B cell (primary cell): ENCODE data around the gene TMEM130. TPM values are rescaled to one million over a fixed set of nuclear protein-coding genes. Genes with fewer than 3 reads are reported as not detected.

Source experiments
- ATAC-seq: fragments of 200-7000 bp; cut with Tn5 transposase; one replicate; pipeline ENCODE4 v1.10.0; 2021; ENCODE audit warnings: low read depth, mild to moderate bottlenecking, moderate number of reproducible peaks, moderate library complexity
- CTCF ChIA-PET: fragments of 350-600 bp; sonication (Branson Sonifier 250); formaldehyde crosslinking; loops from one replicate; lab custom pipeline; 2021; ENCODE audit warnings: antibody characterized with exemption, inconsistent platforms; lab: Charles Lee
- POLR2A ChIA-PET: fragments of 350-600 bp; sonication (Branson Sonifier 250); formaldehyde crosslinking; loops from one replicate; lab custom pipeline; 2021; ENCODE audit warnings: antibody characterized with exemption; lab: Charles Lee
- DNase-seq: peaks from one replicate; pipeline ENCODE4 v3.0.0; 2013
- H2AFZ ChIP-seq: 2 replicates; pipeline ENCODE4 v1.6.1; 2012; ENCODE audit warnings: mild to moderate bottlenecking, low read depth, low read length; ENCODE audit not compliant: insufficient read depth, poor library complexity, severe bottlenecking
- H3K27ac ChIP-seq, 2 donors: 1 replicate in 1 of 2; 2 replicates in 1 of 2; pipeline ENCODE4 v1.5.1; 2012 to 2013; ENCODE audit warnings: low read length in 2 of 2, mild to moderate bottlenecking in 2 of 2, moderate library complexity in 1 of 2
- H3K27me3 ChIP-seq, 4 experiments: fragments of 200-600 bp in 1 of 4; sonication (generic) in 1 of 4; replicated peaks in 1 of 4; 1 replicate in 2 of 4; 2 replicates in 2 of 4; pipeline versions ENCODE4 v1.6.1 to v1.7.0; 2013 to 2016; ENCODE audit warnings: low read length in 3 of 4, mild to moderate bottlenecking in 2 of 4, mixed read lengths in 1 of 4, moderate library complexity in 1 of 4; ENCODE audit not compliant: insufficient read depth in 4 of 4, control insufficient read depth in 3 of 4; ENCODE audit errors: control extremely low read depth in 1 of 4
- H3K36me3 ChIP-seq, 2 experiments: replicated peaks in 1 of 2; 1 replicate in 1 of 2; 2 replicates in 1 of 2; pipeline versions ENCODE4 v1.6.1 to v1.7.1; 2013; ENCODE audit warnings: low read length in 1 of 2; ENCODE audit not compliant: insufficient read depth in 2 of 2, control insufficient read depth in 1 of 2; ENCODE audit errors: control extremely low read depth in 1 of 2, extremely low read depth in 1 of 2
- H3K4me1 ChIP-seq, 2 donors: fragments of 200-600 bp in 1 of 2; sonication (generic) in 1 of 2; 1 replicate in 1 of 2; 2 replicates in 1 of 2; pipeline versions ENCODE4 v1.5.1 to v1.6.1; 2013 to 2017; ENCODE audit warnings: low read length in 2 of 2; ENCODE audit not compliant: control insufficient read depth in 2 of 2, insufficient read depth in 2 of 2
- H3K4me2 ChIP-seq: replicated peaks from 2 replicates; pipeline ENCODE3; 2012; ENCODE audit warnings: mild to moderate bottlenecking, low read depth, low read length; ENCODE audit not compliant: poor library complexity, severe bottlenecking
- H3K4me3 ChIP-seq, 5 experiments: fragments of 200-600 bp in 1 of 5; sonication (generic) in 1 of 5; 1 replicate in 3 of 5; 2 replicates in 2 of 5; pipeline versions ENCODE4 v1.5.1 to v1.7.0; 2011 to 2016; ENCODE audit warnings: low read length in 4 of 5, mild to moderate bottlenecking in 4 of 5, low read depth in 2 of 5, control low read depth in 1 of 5, moderate library complexity in 1 of 5; ENCODE audit not compliant: insufficient read depth in 1 of 5; ENCODE audit errors: control extremely low read depth in 1 of 5, extremely low read depth in 1 of 5
- H3K79me2 ChIP-seq: fragments of 200-600 bp; sonication (generic); one replicate; pipeline ENCODE4 v1.6.0; 2016; ENCODE audit warnings: low read length; ENCODE audit not compliant: control insufficient read depth, insufficient read depth
- H3K9ac ChIP-seq: fragments of 200-600 bp; sonication (generic); 2 replicates; pipeline ENCODE4 v1.6.1; 2017; ENCODE audit warnings: mild to moderate bottlenecking, low read length, moderate library complexity
- H3K9me3 ChIP-seq, 3 donors: one replicate each; pipeline versions ENCODE4 v1.6.1 to v1.7.1; 2013; ENCODE audit warnings: low read length in 2 of 3; ENCODE audit not compliant: control insufficient read depth in 2 of 3, insufficient read depth in 1 of 3; ENCODE audit errors: control extremely low read depth in 1 of 3
- H4K20me1 ChIP-seq: 2 replicates; pipeline ENCODE4 v1.6.0; 2012; ENCODE audit warnings: mild to moderate bottlenecking, low read length; ENCODE audit not compliant: insufficient read depth, control insufficient read depth, poor library complexity, severe bottlenecking
- H3K27ac Mint-ChIP-seq: one replicate; pipeline ENCODE4 v1.8.0; 2021; ENCODE audit warnings: mixed read lengths
- H3K27me3 Mint-ChIP-seq: one replicate; pipeline ENCODE4 v1.8.0; 2021; ENCODE audit warnings: mixed read lengths
- H3K4me1 Mint-ChIP-seq: one replicate; pipeline ENCODE4 v1.8.0; 2021; ENCODE audit warnings: mixed read lengths
- H3K4me3 Mint-ChIP-seq: one replicate; pipeline ENCODE4 v1.8.0; 2021; ENCODE audit warnings: mixed read lengths
- H3K9me3 Mint-ChIP-seq: one replicate; pipeline ENCODE4 v1.8.0; 2022; ENCODE audit warnings: mixed read lengths; ENCODE audit not compliant: insufficient read depth
- EZH2 ChIP-seq: IDR thresholded peaks from 2 replicates; pipeline ENCODE4 v1.6.1; 2012; ENCODE audit warnings: borderline replicate concordance, low read depth, mild to moderate bottlenecking, moderate library complexity, low read length; ENCODE audit not compliant: insufficient read depth, poor library complexity, severe bottlenecking
- WGBS: methylation state at CpG from one replicate; pipeline ENCODE4 v1.1.5; 2013; ENCODE audit warnings: missing lambda C conversion rate; ENCODE audit not compliant: insufficient coverage; 5-methylcytosine and 5-hydroxymethylcytosine counted together
- intact Hi-C: fragments of 100-400 bp; cut with micrococcal nuclease; formaldehyde crosslinking; loops from one replicate; pipeline ENCODE4 v1.10.0; 2022
- polyA plus RNA-seq: library from polyadenylated mRNA; depleted of rRNA; stranded (reverse); fragments of >200 nt; gene quantifications from 2 replicates; pipeline ENCODE4 v1.2.3, GENCODE V29; 2012
- total RNA-seq, 2 donors: library from RNA; stranded (reverse); fragments of 120-200 nt in 1 of 2; gene quantifications; 1 replicate in 1 of 2; 2 replicates in 1 of 2; pipeline versions ENCODE4 v1.2.3 to v1.2.4, GENCODE V29; 2013 to 2022
- TF ChIP-seq, protein P1 (sequence below): fragments of 200-600 bp; IDR thresholded peaks from one replicate; pipeline ENCODE4 v1.8.0; 2022; ENCODE audit warnings: antibody characterized with exemption, mild to moderate bottlenecking

TMEM130 gene
- total and polyA plus RNA-seq, 2 donors (not counting 1 experiment from before 2014, with no cell fraction given): 0.20 TPM; not detected in 1

DNA sequence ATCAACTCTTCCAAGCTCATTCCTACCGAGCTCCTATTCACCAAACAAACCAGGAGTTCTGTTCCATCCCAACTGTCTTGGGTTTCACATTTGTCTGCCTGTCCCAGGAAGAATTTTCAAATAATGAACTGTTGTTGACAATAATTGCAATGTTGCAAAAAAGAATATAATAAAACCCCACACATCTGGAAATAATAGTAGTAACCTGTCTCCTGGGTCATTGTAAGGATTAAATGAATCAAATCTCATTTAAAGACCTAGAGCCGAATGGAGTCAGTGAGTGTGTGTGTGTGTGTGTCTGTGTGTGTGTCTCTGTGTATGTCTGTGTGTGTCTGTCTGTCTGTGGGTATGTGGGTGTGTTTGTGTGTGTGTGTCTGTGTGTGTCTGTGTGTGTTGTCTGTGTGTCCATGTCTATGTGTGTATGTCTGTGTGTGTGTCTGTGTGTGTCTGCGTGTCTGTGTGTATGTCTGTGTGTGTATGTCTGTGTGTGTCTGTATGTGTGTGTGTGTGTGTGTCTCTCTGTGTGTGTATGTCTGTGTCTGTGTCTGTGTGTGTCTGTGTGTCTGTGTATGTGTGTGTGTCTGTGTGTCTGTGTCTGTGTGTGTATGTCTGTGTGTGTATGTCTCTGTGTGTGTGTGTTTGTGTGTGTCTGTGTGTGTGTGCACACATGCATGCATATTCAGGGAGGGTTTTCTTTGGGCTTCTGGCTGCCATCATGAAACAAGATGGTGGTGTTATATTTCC, 52.7 kb downstream of the TMEM130 start:
- H3K36me3 ChIP-seq: no peaks in the 10 kb centered on the region
- Mint-ChIP-seq H3K27me3 (peaks cover 29% of the 10 kb centered on the region), H3K4me3 (no peak overlapping the region), H3K27ac (no peak overlapping the region), H3K9me3 (no peaks in the 10 kb centered on the region), H3K4me1 (no peaks in the 10 kb centered on the region)
- ATAC-seq (no peak), DNase-seq (no peak)
- H3K79me2 ChIP-seq: no peaks in the 10 kb centered on the region
- no peak overlapping the region for H3K4me2 ChIP-seq
- TF ChIP-seq, protein P1, sequence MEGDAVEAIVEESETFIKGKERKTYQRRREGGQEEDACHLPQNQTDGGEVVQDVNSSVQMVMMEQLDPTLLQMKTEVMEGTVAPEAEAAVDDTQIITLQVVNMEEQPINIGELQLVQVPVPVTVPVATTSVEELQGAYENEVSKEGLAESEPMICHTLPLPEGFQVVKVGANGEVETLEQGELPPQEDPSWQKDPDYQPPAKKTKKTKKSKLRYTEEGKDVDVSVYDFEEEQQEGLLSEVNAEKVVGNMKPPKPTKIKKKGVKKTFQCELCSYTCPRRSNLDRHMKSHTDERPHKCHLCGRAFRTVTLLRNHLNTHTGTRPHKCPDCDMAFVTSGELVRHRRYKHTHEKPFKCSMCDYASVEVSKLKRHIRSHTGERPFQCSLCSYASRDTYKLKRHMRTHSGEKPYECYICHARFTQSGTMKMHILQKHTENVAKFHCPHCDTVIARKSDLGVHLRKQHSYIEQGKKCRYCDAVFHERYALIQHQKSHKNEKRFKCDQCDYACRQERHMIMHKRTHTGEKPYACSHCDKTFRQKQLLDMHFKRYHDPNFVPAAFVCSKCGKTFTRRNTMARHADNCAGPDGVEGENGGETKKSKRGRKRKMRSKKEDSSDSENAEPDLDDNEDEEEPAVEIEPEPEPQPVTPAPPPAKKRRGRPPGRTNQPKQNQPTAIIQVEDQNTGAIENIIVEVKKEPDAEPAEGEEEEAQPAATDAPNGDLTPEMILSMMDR: no peak
- TF ChIP-seq EZH2: no peak
- WGBS: 87% methylated on average over 3 of the region's 3 CpGs
- no peaks in the 10 kb centered on the region for H4K20me1 ChIP-seq
- intact Hi-C loops: loop anchor here (1.0 kb wide), 1 partner anchor 26 kb away; no protein-coding TSS in a partner anchor
- ChIA-PET CTCF (no interaction called here), POLR2A (no interaction called here)
- no peaks in the 10 kb centered on the region for H3K4me1 ChIP-seq
- H3K27ac ChIP-seq: no peak overlapping the region
- H3K9me3 ChIP-seq: peaks cover 0 to 3% (median 0%) of the 10 kb centered on the region in 3 donors
- H3K4me3 ChIP-seq: no peak overlapping the region
- no peak overlapping the region for H2AFZ ChIP-seq
- H3K27me3 ChIP-seq: peaks cover 0 to 12% (median 0%) of the 10 kb centered on the region in 4 experiments
- H3K9ac ChIP-seq: no peak overlapping the region

DNA sequence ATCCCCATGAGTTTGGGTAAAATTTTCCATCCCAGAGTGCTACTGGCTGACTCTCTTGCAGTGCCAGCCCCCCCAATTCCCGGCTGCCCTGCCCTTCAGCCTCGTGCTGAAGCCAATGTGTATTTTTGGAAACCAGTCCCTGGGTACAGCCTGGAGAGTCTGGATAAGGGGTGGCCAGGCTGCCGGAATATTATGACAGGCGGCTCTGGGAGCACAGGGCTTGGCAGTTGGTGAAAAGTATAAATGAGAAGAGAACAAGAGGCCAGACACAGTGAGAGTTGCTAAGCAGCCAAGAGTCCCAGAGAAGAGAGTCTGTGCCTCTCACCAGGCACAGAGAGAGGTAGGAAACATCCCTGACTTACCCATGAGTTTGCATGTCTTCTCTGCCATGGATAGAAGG, 53.6 kb downstream of the TMEM130 start:
- DNase-seq (no peak), ATAC-seq (no peak)
- Histone ChIP-seq H3K4me1 (no peaks in the 10 kb centered on the region), H3K27ac (no peak overlapping the region), H3K4me3 (no peak overlapping the region), H2AFZ (no peak overlapping the region), H3K79me2 (no peaks in the 10 kb centered on the region), H3K9ac (no peak overlapping the region), H3K27me3 (peaks cover 0 to 12% (median 0%) of the 10 kb centered on the region in 4 experiments), H3K36me3 (no peaks in the 10 kb centered on the region), H3K4me2 (no peak overlapping the region), H3K9me3 (peaks cover 0 to 6% (median 0%) of the 10 kb centered on the region in 3 donors), H4K20me1 (no peaks in the 10 kb centered on the region)
- no peaks in the 10 kb centered on the region for H3K4me1 Mint-ChIP-seq
- intact Hi-C loops: loop anchor here (1.0 kb wide), 1 partner anchor 25 kb away; no protein-coding TSS in a partner anchor
- ChIA-PET POLR2A (no interaction called here), CTCF (no interaction called here)
- TF ChIP-seq, protein P1: no peak
- no peak for TF ChIP-seq EZH2
- WGBS: 87% methylated on average over 4 of the region's 4 CpGs
- no peak overlapping the region for H3K27ac Mint-ChIP-seq
- no peaks in the 10 kb centered on the region for H3K9me3 Mint-ChIP-seq
- H3K4me3 Mint-ChIP-seq: no peak overlapping the region
- H3K27me3 Mint-ChIP-seq: peaks cover 29% of the 10 kb centered on the region
